SK-N-MC (cell line): ENCODE data around the gene PLEKHG4B.

Experiments used
- FOXP2 ChIP-seq: optimal IDR thresholded peaks from 2 replicates; pipeline ENCODE3; 2011; ENCODE audit warnings: mild to moderate bottlenecking, moderate library complexity; ENCODE audit not compliant: insufficient read depth; ENCODE audit errors: extremely low read length, control extremely low read depth
- POLR2AphosphoS5 ChIP-seq: IDR thresholded peaks from 2 replicates; pipeline ENCODE4 v1.6.1; 2012; ENCODE audit warnings: mild to moderate bottlenecking, low read depth, low read length, borderline replicate concordance

- TF ChIP-seq POLR2AphosphoS5 (no peak), FOXP2 (no peak)
Measured at GRCh38 chr5:187617-188451, 95.9 kb downstream of the PLEKHG4B start.
